ENCODE data around the gene KCNIP1. TPM values are rescaled to one million over a fixed set of nuclear protein-coding genes. Genes with fewer than 3 reads are reported as not detected.

Gene KCNIP1
- total RNA-seq, 2 experiments from 2014 or later: not detected

DNA sequence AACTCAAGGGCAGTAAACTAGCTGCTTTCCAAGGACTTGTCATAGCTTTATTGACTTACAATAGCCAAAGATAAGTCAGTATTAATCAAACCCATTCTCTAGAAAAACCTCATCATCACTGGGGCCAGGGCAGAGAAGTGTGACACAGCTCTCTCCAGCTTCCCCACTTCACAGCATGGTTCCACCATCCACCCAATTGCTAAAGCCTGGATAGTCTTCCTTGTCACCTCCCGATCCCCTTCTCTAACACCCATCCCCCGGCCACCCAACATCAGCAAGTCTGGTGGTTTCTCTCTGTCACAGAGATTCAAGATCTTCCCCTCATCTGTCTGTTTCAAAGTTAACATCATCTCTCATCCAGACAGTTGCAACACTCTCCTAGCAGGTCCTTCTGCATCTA, 191.1 kb downstream of the KCNIP1 start:
- ATAC-seq (ENCODE audit: poor library complexity) (no peak), DNase-seq (no peak)
- POLR2A ChIA-PET: no interaction called here
- no peak overlapping the region for H3K4me3 ChIP-seq (ENCODE audit: low read length)
- no peaks in the 10 kb centered on the region for H3K9me3 ChIP-seq (ENCODE audit: control insufficient read depth in 1 of 2, insufficient read depth in 1 of 2, low read length in 2 of 2)
- no peak overlapping the region for H3K4me3 Mint-ChIP-seq
- H3K36me3 Mint-ChIP-seq (ENCODE audit: low read depth): no peaks in the 10 kb centered on the region
- no peak overlapping the region for H3K27ac ChIP-seq (ENCODE audit: low read depth in 1 of 2, low read length in 2 of 2)
- no peaks in the 10 kb centered on the region for H3K4me1 ChIP-seq (ENCODE audit: insufficient read depth, low read length)
- TF ChIP-seq, protein P1, sequence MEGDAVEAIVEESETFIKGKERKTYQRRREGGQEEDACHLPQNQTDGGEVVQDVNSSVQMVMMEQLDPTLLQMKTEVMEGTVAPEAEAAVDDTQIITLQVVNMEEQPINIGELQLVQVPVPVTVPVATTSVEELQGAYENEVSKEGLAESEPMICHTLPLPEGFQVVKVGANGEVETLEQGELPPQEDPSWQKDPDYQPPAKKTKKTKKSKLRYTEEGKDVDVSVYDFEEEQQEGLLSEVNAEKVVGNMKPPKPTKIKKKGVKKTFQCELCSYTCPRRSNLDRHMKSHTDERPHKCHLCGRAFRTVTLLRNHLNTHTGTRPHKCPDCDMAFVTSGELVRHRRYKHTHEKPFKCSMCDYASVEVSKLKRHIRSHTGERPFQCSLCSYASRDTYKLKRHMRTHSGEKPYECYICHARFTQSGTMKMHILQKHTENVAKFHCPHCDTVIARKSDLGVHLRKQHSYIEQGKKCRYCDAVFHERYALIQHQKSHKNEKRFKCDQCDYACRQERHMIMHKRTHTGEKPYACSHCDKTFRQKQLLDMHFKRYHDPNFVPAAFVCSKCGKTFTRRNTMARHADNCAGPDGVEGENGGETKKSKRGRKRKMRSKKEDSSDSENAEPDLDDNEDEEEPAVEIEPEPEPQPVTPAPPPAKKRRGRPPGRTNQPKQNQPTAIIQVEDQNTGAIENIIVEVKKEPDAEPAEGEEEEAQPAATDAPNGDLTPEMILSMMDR (IDR thresholded peaks at IDR 0.05): no peak
- no peaks in the 10 kb centered on the region for H3K36me3 ChIP-seq (ENCODE audit: insufficient read depth, low read length)
- CTCF ChIA-PET: no interaction called here
- H3K27me3 Mint-ChIP-seq: peaks cover 88% of the 10 kb centered on the region
- H3K27ac Mint-ChIP-seq: no peak overlapping the region
- no peaks in the 10 kb centered on the region for H3K9me3 Mint-ChIP-seq
- intact Hi-C loops (cut with DNase I, micrococcal nuclease): no loop called here
- no peaks in the 10 kb centered on the region for H3K4me1 Mint-ChIP-seq (ENCODE audit: low read depth)
- H3K27me3 ChIP-seq (ENCODE audit: control insufficient read depth in 1 of 2, insufficient read depth in 2 of 2, low read length in 2 of 2): peaks cover 24 to 27% of the 10 kb centered on the region in 2 experiments

DNA sequence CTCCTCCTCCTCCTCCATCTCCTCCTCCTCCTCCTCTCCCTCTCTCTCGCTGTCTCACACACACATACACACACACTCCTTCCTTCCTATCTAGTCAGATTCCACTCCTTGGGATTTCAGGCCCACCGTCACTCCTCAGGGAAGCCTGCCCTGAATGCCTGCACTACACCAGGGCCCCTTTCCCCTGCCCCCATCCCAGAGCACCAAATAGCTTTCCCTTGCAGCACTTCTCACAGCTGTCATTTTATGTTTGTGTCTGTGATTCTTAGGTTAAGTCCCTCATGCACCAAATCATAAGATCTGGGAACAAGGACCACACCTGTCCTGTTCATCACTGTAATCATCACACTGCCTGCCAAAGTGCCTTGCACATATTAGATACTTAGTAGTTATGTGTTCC, 193.2 kb downstream of the KCNIP1 start:
- H3K4me1 ChIP-seq (ENCODE audit: insufficient read depth, low read length): no peaks in the 10 kb centered on the region
- H3K9me3 ChIP-seq (ENCODE audit: control insufficient read depth in 1 of 2, insufficient read depth in 1 of 2, low read length in 2 of 2): no peaks in the 10 kb centered on the region
- TF ChIP-seq, protein P1 (IDR thresholded peaks at IDR 0.05): no peak
- Mint-ChIP-seq H3K4me3 (no peak overlapping the region), H3K27me3 (peaks cover 71% of the 10 kb centered on the region), H3K4me1 (ENCODE audit: low read depth) (no peaks in the 10 kb centered on the region), H3K9me3 (no peaks in the 10 kb centered on the region), H3K27ac (no peak overlapping the region), H3K36me3 (ENCODE audit: low read depth) (no peaks in the 10 kb centered on the region)
- H3K27ac ChIP-seq (ENCODE audit: low read depth in 1 of 2, low read length in 2 of 2): no peak overlapping the region
- H3K27me3 ChIP-seq (ENCODE audit: control insufficient read depth in 1 of 2, insufficient read depth in 2 of 2, low read length in 2 of 2): peaks cover 20 to 24% of the 10 kb centered on the region in 2 experiments
- DNase-seq (no peak), ATAC-seq (ENCODE audit: poor library complexity) (no peak)
- ChIA-PET CTCF (no interaction called here), POLR2A (no interaction called here)
- H3K4me3 ChIP-seq (ENCODE audit: low read length): no peak overlapping the region
- intact Hi-C loops (cut with DNase I, micrococcal nuclease): no loop called here
- no peaks in the 10 kb centered on the region for H3K36me3 ChIP-seq (ENCODE audit: insufficient read depth, low read length)

GRCh38 chr5:170700503-170700902, 196.7 kb downstream of the KCNIP1 start:
- peaks cover 0 to 11% of the 10 kb centered on the region in 2 experiments for H3K27me3 ChIP-seq (ENCODE audit: control insufficient read depth in 1 of 2, insufficient read depth in 2 of 2, low read length in 2 of 2)
- H3K27me3 Mint-ChIP-seq: peaks cover 48% of the 10 kb centered on the region
- H3K9me3 Mint-ChIP-seq: no peaks in the 10 kb centered on the region
- ATAC-seq (ENCODE audit: poor library complexity) (no peak), DNase-seq (no peak)
- no peaks in the 10 kb centered on the region for H3K36me3 ChIP-seq (ENCODE audit: insufficient read depth, low read length)
- TF ChIP-seq, protein P1 (IDR thresholded peaks at IDR 0.05): no peak
- H3K4me3 Mint-ChIP-seq: no peak overlapping the region
- H3K4me1 Mint-ChIP-seq (ENCODE audit: low read depth): no peaks in the 10 kb centered on the region
- ChIA-PET POLR2A (interaction anchor here (1.3 kb wide), 1 partner anchor 14 kb away, joined by 3 read pairs; no protein-coding TSS in a partner anchor), CTCF (no interaction called here)
- H3K4me1 ChIP-seq (ENCODE audit: insufficient read depth, low read length): no peaks in the 10 kb centered on the region
- no peak overlapping the region for H3K4me3 ChIP-seq (ENCODE audit: low read length)
- H3K27ac Mint-ChIP-seq: no peak overlapping the region
- no peak overlapping the region for H3K27ac ChIP-seq (ENCODE audit: low read depth in 1 of 2, low read length in 2 of 2)
- intact Hi-C loops (cut with DNase I, micrococcal nuclease): no loop called here
- H3K9me3 ChIP-seq (ENCODE audit: control insufficient read depth in 1 of 2, insufficient read depth in 1 of 2, low read length in 2 of 2): no peaks in the 10 kb centered on the region
- H3K36me3 Mint-ChIP-seq (ENCODE audit: low read depth): no peaks in the 10 kb centered on the region

Measured in CD4-positive, alpha-beta T cell (primary cell).